Stomach smooth muscle (tissue), 2 donors: ENCODE measurements around the gene TEAD1.

Experiments used
- H3K27ac ChIP-seq: one replicate; pipeline ENCODE4 v1.7.0; 2013; ENCODE audit warnings: mild to moderate bottlenecking, low read length, inconsistent platforms
- H3K27me3 ChIP-seq, 2 donors: one replicate each; pipeline ENCODE4 v1.7.0; 2013; ENCODE audit warnings: low read length in 2 of 2; ENCODE audit not compliant: insufficient read depth in 2 of 2, control insufficient read depth in 1 of 2
- H3K36me3 ChIP-seq, 2 donors: one replicate each; pipeline ENCODE4 v1.7.0; 2013; ENCODE audit warnings: low read length in 2 of 2; ENCODE audit not compliant: control insufficient read depth in 2 of 2, insufficient read depth in 2 of 2
- H3K4me1 ChIP-seq: one replicate; pipeline ENCODE4 v1.7.0; 2013; ENCODE audit warnings: low read length; ENCODE audit not compliant: control insufficient read depth, insufficient read depth
- H3K4me3 ChIP-seq, 2 donors: one replicate each; pipeline ENCODE4 v1.7.0; 2013; ENCODE audit warnings: low read length in 2 of 2
- H3K9ac ChIP-seq, 2 donors: one replicate each; pipeline ENCODE4 v1.7.0; 2013; ENCODE audit warnings: low read length in 2 of 2, mild to moderate bottlenecking in 1 of 2
- H3K9me3 ChIP-seq, 2 donors: one replicate each; pipeline ENCODE4 v1.7.0; 2013; ENCODE audit warnings: low read length in 2 of 2; ENCODE audit not compliant: control insufficient read depth in 2 of 2
- donor health status: healthy.
- donor health status: Pancreatic carcinoma.

Gene TEAD1

DNA sequence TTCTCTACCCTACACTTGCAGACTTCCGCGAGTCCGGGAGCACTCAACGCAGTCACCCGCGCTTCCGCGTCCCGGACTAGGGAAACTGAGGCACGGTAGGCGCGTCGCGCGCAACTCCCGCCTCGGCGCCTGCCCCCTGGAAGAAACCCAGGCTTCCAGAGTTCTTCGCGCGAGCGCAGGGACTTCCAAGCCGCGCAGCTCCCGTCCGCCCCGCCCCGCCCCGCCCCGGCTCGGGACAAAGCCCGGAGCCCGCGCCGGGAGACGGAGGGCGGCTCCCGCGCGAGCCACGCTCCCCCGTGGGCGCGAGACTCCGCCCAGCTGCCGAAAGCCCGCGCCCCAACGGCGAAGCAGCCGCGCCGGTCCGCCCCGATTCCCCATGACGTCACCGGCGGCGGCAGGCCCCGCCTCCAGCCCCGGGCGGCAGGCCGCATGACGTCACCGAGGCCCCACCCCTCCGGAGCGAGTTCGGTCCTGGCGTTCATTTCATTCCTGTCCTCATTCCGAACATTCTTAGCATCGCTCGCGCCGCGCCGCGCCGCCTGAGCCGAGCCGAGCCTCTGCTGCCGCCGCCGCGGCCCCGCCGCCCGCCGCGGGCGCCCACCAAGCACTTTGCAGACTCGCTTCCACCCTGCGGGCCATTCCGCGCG is at the start of gene TEAD1:
TSS of gene TEAD1 (plus strand) at position 498 of the 647 bp plus-strand sequence.
- Histone ChIP-seq H3K27me3 (no peaks in the 10 kb centered on the region), H3K9ac (peak within 1 kb of the TSS; percentile 80 to 91), H3K27ac (peak within 1 kb of the TSS; percentile 93), H3K36me3 (no peaks in the 10 kb centered on the region), H3K9me3 (no peaks in the 10 kb centered on the region), H3K4me1 (peaks cover 22% of the 10 kb centered on the region), H3K4me3 (peak within 1 kb of the TSS; percentile 80 to 81)

DNA sequence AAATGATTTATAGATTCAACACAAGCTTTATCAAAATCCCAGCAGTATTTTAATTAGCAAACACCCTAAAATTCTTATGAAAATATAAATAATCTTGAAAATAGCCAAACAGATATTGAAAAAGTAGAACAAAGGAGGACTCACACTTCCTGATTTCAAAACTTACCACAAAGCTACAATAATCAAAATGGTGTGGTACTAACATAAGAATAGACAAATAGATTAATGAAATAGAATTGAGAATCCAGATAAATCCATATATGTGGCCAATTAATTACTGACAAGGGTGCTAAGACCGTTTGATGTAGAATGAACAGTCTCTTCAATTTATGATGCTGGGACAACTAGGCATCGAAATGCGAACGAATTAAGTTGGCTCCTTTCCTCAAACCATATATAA is 49.6 kb upstream of the TEAD1 start:
- no peaks in the 10 kb centered on the region for H3K4me1 ChIP-seq
- no peak overlapping the region for H3K4me3 ChIP-seq
- no peaks in the 10 kb centered on the region for H3K36me3 ChIP-seq
- H3K9ac ChIP-seq = no peak overlapping the region
- H3K27me3 ChIP-seq = no peaks in the 10 kb centered on the region
- no peak overlapping the region for H3K27ac ChIP-seq
- peaks cover 4 to 7% of the 10 kb centered on the region in 2 donors for H3K9me3 ChIP-seq

DNA sequence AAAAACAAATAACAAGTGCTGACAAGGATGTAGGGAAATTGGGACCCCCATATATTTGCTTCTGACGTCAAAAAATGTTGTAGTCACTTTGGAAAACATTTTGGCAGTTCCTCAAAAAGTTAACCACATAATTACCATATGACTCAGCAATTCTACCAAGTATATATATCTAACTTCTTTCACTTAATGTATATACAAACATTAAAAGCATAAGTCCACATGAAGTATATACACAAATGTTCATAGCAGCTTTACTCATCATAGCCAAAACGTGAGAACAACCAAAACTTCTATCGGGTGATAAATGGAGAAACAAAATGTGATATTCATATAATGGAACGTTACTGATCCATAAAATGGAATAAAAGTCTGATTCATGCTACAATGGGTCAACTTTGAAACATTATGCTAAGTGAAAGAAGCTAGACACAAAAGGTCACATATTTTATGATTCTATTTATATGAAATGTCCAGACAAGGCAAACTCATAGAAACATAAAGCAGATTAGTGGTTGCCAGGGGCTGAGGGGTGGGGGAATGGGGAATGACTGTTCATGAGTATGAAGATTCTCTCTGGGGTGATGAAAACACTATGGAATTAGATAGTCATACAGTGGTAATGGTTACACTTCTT is 48.7 kb upstream of the TEAD1 start:
- no peak overlapping the region for H3K4me3 ChIP-seq
- H3K27ac ChIP-seq = no peak overlapping the region
- H3K4me1 ChIP-seq = no peaks in the 10 kb centered on the region
- H3K27me3 ChIP-seq = no peaks in the 10 kb centered on the region
- H3K9ac ChIP-seq = no peak overlapping the region
- peaks cover 4 to 7% of the 10 kb centered on the region in 2 donors for H3K9me3 ChIP-seq
- no peaks in the 10 kb centered on the region for H3K36me3 ChIP-seq

DNA sequence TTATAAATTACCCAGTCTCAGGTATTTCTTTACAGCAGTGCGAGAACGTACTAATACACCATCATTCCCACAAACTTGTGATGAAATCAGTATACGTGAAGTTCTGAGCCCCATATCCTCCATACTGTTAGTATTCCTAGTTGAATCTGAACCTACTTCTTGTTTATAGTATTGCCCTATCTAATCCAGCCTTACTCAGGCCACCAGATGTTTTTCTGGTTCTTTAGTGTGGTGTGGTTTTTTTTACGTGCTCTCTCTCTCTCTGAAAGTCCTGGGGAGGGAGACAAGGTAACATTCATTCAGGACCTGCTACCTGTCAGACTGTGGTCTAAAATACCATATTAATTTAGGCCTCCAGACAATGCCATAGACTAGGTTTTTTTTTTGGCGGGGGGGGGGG is 47.6 kb upstream of the TEAD1 start:
- no peaks in the 10 kb centered on the region for H3K4me1 ChIP-seq
- peaks cover 4 to 7% of the 10 kb centered on the region in 2 donors for H3K9me3 ChIP-seq
- no peaks in the 10 kb centered on the region for H3K36me3 ChIP-seq
- no peak overlapping the region for H3K27ac ChIP-seq
- H3K27me3 ChIP-seq = no peaks in the 10 kb centered on the region
- H3K4me3 ChIP-seq = no peak overlapping the region
- no peak overlapping the region for H3K9ac ChIP-seq

DNA sequence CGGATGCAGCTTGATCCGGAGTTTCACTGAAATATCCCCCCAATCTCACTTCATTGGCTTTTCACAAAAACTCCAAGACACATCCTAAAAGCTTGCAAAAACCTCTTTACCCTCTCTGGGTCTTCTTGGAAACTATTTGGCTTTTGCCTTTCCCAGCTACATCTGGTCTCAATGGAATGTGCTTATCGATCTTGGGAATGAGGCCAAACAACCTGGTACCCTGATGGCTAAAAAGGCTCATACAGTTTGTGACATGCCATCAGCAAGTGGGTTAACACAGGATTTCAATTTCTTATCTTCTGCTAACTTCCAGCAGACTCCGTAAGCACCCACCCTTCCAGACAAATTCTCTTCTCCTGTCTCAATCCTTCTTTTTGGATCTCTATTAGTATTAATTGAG is 45.9 kb upstream of the TEAD1 start:
- no peaks in the 10 kb centered on the region for H3K36me3 ChIP-seq
- no peaks in the 10 kb centered on the region for H3K27me3 ChIP-seq
- H3K27ac ChIP-seq = no peak overlapping the region
- H3K9me3 ChIP-seq = peaks cover 4 to 7% of the 10 kb centered on the region in 2 donors
- no peak overlapping the region for H3K4me3 ChIP-seq
- no peak overlapping the region for H3K9ac ChIP-seq
- H3K4me1 ChIP-seq = no peaks in the 10 kb centered on the region

DNA sequence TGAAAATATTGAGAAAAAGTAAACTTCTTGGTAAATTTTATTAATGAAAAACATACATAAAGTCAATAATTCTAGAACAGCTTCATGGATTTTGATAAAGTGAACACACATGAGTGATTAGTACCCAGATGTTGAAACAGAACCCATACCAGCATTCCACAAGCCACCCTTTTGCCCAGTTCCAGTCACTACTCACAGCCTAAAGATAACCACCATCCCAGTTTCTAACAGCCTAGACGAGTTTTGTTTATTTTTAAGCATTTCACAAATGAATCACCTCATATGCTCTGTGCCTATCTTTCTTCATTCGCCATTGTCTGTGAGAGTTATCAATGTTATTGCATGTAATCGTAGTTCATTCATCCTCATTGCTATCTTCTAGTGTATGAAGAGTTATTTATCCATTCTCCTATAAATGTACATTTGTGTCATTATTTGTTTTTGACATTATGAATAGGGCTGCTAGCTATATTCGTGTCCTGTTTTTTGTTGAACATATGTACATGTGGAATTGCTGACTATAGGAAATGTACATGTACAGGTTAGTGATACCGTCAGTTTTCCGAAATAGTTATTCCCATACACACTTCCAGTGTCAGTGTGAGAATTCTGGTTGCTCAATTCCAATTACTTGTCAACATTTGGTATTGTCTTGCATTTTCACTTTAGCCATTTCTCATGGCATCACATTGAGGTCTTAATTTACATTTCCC is 44.5 kb upstream of the TEAD1 start:
- Histone ChIP-seq H3K27me3 (no peaks in the 10 kb centered on the region), H3K4me3 (no peak overlapping the region), H3K27ac (no peak overlapping the region), H3K9ac (no peak overlapping the region), H3K9me3 (peaks cover 0 to under 1% of the 10 kb centered on the region in 2 donors), H3K36me3 (no peaks in the 10 kb centered on the region), H3K4me1 (no peaks in the 10 kb centered on the region)

DNA sequence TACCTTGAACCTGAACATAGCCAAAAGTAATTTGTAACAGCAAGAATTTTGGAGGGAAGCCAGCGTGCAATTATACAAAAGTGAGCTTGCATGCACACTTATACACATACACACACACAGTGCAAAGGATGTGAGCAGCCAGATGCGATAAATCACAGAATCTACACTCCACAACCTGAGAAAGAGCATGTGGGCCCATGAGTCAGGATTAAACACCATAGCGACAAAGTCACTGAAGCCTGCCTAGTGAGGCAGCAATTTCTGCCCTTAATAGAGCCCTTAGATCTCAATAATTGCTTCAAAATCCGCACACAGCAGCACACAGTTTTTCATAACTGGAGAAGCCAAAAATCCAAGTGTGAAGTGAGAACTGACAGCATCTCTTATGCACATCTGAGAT is 42.6 kb upstream of the TEAD1 start:
- Histone ChIP-seq H3K9me3 (no peaks in the 10 kb centered on the region), H3K9ac (no peak overlapping the region), H3K4me1 (no peaks in the 10 kb centered on the region), H3K36me3 (no peaks in the 10 kb centered on the region), H3K27me3 (no peaks in the 10 kb centered on the region), H3K27ac (no peak overlapping the region), H3K4me3 (no peak overlapping the region)

DNA sequence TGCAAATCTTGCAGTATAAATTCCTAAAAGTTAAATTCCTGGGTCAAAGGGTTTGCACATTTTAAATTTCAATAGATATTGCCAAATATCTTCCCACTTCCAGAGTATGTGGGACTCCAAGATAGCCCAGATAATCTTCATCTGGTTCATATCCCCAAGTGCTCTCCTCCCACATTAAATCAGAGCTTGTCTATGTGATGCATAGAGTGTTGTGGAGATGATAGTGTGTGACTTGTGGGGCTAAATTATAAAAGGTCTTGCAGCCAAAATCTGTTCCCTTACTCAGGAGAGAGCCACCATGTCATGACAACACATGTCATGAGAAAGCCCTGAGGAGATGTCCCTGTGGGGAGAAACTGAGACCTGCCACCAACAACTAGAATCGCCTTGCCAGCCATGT is 39.9 kb upstream of the TEAD1 start:
- Histone ChIP-seq H3K9ac (no peak overlapping the region), H3K27me3 (no peaks in the 10 kb centered on the region), H3K36me3 (no peaks in the 10 kb centered on the region), H3K27ac (no peak overlapping the region), H3K9me3 (no peaks in the 10 kb centered on the region), H3K4me1 (no peaks in the 10 kb centered on the region), H3K4me3 (no peak overlapping the region)

DNA sequence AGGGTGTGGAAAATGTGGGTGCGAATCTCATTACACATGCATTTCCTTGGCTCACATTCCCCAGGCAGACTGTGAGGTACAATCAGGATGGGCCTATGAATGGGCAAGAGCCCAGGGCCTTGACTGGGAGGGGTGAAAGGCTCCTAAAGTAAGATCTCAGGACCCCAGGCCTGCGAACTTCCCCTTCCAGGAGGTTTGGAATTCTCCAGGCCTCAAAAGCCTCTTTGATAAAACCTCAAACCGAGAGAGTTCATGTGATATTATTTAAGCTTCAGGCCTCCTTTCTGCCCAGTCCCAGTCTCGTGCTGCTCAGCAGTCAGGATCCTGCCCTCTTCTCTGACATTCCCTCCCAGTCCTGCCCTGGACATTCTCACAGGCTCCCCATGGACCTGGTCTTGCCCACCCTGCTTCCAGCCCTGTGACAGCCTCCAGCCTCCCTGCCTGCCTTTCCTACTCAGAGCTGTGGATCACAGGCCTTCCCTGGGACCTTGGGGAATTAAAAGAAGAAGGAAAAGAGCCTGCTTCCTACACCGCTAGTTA is 37.3 kb upstream of the TEAD1 start:
- H3K9me3 ChIP-seq = no peaks in the 10 kb centered on the region
- no peak overlapping the region for H3K9ac ChIP-seq
- H3K4me1 ChIP-seq = peaks cover 2% of the 10 kb centered on the region
- no peaks in the 10 kb centered on the region for H3K36me3 ChIP-seq
- H3K27me3 ChIP-seq = no peaks in the 10 kb centered on the region
- H3K27ac ChIP-seq = no peak overlapping the region
- no peak overlapping the region for H3K4me3 ChIP-seq

DNA sequence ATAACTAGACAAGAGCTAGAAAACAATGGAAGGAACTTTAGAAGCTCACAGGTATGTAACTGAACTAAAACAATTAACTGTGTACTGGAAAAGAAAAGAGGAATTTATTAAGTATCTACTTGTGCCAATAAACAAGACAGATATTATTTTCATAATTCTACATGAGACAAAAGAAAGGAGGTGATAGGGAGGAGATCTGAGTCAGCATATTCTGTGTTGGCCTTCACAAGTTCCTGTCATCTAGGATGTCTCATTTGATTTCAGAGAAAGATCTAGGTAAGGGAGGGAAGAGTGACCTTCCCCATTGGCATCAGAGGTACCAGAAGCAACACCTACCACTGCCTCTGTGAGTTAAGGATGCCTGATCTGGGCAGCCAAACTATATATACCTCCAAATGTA is 34.8 kb upstream of the TEAD1 start:
- H3K4me1 ChIP-seq = peaks cover 2% of the 10 kb centered on the region
- no peak overlapping the region for H3K9ac ChIP-seq
- no peak overlapping the region for H3K4me3 ChIP-seq
- no peaks in the 10 kb centered on the region for H3K27me3 ChIP-seq
- no peaks in the 10 kb centered on the region for H3K36me3 ChIP-seq
- no peaks in the 10 kb centered on the region for H3K9me3 ChIP-seq
- no peak overlapping the region for H3K27ac ChIP-seq
